ENCODE measurements around the gene FANCC.
"Not testable (repeated sequence)": the region's sequence is repeated elsewhere in the genome, so short reads cannot be mapped to it uniquely, and the experiment has no call there.

FANCC gene

DNA sequence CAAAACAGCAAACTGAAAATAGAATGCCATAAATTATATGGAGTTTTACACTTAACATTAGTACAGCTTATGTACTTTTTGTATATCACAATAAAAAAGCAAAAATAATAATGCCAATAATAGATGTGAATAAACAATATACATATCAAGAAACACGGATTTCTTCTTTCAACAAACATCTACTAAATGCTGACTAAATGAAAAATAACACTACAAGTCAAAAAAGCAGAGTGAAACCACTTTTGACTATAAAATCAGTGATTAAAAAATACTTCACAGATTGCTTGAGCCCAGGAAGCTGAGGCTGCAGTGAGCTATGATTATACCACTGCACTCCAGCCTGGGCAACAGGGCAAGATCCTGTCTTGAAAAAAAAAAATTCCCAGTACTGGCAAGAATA, 32.2 kb downstream of the FANCC start:
- Histone ChIP-seq H3K4me3 (ENCODE audit: low read length in 2 of 2) (no peak overlapping the region), H3K9ac (ENCODE audit: low read depth in 1 of 2, low read length in 2 of 2) (no peak overlapping the region), H3K9me3 (ENCODE audit: control insufficient read depth in 2 of 2, low read length in 2 of 2) (peaks cover 0 to 5% of the 10 kb centered on the region in 2 donors), H3K4me1 (ENCODE audit: control insufficient read depth in 2 of 2, insufficient read depth in 2 of 2, low read length in 2 of 2) (peaks cover 0 to 4% of the 10 kb centered on the region in 2 donors), H3K27me3 (ENCODE audit: control insufficient read depth in 2 of 2, insufficient read depth in 2 of 2, low read length in 2 of 2) (no peaks in the 10 kb centered on the region), H3K36me3 (ENCODE audit: control insufficient read depth in 2 of 2, insufficient read depth in 2 of 2, low read length in 2 of 2) (no peaks in the 10 kb centered on the region), H3K27ac (ENCODE audit: low read depth in 2 of 2, low read length in 2 of 2) (no peak overlapping the region)

DNA sequence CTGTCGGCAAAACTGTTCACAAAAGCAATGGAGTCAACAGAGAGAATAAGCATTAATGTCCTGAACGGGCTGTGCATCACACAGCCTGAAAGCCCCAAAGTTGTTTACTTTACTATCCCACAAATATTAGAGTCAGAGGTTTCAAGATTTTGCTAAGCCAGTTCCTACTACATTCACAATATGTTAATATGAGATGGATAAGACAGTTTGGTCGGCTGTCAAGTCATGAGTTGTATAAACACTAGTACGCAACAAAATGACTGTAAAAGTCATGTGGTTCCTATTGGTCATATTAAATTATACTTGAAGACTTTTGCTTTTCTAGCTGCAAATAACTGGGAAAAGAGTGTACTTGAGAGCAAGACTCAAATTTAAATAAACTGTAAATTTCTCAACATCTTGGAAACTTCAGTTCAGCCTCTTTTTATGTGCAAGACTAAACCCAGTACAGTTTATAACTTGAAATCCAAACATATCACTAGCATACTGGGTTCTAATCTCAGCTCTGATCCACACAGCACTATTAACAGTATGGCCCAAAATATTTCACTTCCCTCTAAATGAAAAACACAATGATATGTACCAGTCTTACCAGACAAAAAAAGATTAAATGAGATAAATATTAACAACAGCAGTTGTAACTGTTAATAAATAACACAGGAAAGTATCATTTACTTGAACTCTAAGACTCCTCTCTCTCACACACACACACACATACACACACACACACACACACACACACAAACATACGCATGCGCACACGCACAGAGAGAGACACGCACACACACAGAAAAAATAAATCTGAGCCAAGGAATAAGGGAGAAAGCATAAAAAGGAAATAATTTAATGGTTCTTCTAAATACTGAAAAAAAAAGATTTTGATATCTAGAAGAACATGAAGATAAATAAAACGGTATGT, 33.1 kb downstream of the FANCC start:
- H3K36me3 ChIP-seq (ENCODE audit: control insufficient read depth in 2 of 2, insufficient read depth in 2 of 2, low read length in 2 of 2), result no peaks in the 10 kb centered on the region
- peaks cover 0 to 5% of the 10 kb centered on the region in 2 donors for H3K9me3 ChIP-seq (ENCODE audit: control insufficient read depth in 2 of 2, low read length in 2 of 2)
- no peak overlapping the region for H3K4me3 ChIP-seq (ENCODE audit: low read length in 2 of 2)
- no peak overlapping the region for H3K9ac ChIP-seq (ENCODE audit: low read depth in 1 of 2, low read length in 2 of 2)
- no peaks in the 10 kb centered on the region for H3K27me3 ChIP-seq (ENCODE audit: control insufficient read depth in 2 of 2, insufficient read depth in 2 of 2, low read length in 2 of 2)
- H3K27ac ChIP-seq (ENCODE audit: low read depth in 2 of 2, low read length in 2 of 2), result no peak overlapping the region
- H3K4me1 ChIP-seq (ENCODE audit: control insufficient read depth in 2 of 2, insufficient read depth in 2 of 2, low read length in 2 of 2), result peaks cover 0 to 4% of the 10 kb centered on the region in 2 donors

DNA sequence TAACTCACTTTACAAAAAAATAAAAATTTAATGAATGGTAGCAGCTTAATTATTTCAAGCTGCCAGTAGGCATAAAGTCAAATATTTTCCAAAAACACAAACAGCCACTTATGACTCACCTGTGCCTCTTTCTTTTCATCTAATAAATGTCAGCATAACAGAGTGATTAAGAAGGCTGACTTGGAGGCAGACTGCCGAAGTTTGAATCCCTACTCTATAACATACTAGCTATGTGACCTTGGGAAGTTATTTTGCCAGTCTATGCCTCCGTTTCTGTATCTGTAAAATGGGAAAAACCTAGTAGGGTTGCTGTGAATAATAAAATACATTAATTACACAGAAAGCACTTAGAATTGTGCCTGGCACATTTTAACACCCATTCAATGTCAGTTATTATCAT, 33.8 kb downstream of the FANCC start:
- H3K9me3 ChIP-seq (ENCODE audit: control insufficient read depth in 2 of 2, low read length in 2 of 2), result peaks cover 0 to 5% of the 10 kb centered on the region in 2 donors
- H3K36me3 ChIP-seq (ENCODE audit: control insufficient read depth in 2 of 2, insufficient read depth in 2 of 2, low read length in 2 of 2), result no peaks in the 10 kb centered on the region
- H3K4me1 ChIP-seq (ENCODE audit: control insufficient read depth in 2 of 2, insufficient read depth in 2 of 2, low read length in 2 of 2), result peaks cover 0 to 4% of the 10 kb centered on the region in 2 donors
- H3K4me3 ChIP-seq (ENCODE audit: low read length in 2 of 2), result no peak overlapping the region
- no peaks in the 10 kb centered on the region for H3K27me3 ChIP-seq (ENCODE audit: control insufficient read depth in 2 of 2, insufficient read depth in 2 of 2, low read length in 2 of 2)
- no peak overlapping the region for H3K9ac ChIP-seq (ENCODE audit: low read depth in 1 of 2, low read length in 2 of 2)
- H3K27ac ChIP-seq (ENCODE audit: low read depth in 2 of 2, low read length in 2 of 2), result no peak overlapping the region

DNA sequence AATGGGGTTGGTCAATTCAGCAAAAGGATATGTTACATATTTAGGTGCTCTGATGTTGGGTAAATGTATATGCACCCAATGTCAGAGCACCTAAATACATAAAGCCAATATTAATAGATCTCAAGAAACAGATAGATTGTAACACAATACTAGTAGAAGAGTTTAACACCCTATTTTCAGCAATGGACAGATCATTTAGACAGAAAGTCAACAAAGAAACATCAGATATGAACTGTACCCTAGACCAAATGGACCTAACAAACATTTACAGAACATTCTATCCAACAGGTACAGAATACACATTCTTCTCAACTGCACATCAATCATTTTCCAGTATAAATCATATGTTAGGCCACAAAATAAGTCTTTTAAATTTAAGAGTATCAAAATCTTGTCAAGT, 35.2 kb downstream of the FANCC start:
- Histone ChIP-seq H3K9ac (ENCODE audit: low read depth in 1 of 2, low read length in 2 of 2) (no peak overlapping the region), H3K4me1 (ENCODE audit: control insufficient read depth in 2 of 2, insufficient read depth in 2 of 2, low read length in 2 of 2) (peaks cover 0 to 4% of the 10 kb centered on the region in 2 donors)

DNA sequence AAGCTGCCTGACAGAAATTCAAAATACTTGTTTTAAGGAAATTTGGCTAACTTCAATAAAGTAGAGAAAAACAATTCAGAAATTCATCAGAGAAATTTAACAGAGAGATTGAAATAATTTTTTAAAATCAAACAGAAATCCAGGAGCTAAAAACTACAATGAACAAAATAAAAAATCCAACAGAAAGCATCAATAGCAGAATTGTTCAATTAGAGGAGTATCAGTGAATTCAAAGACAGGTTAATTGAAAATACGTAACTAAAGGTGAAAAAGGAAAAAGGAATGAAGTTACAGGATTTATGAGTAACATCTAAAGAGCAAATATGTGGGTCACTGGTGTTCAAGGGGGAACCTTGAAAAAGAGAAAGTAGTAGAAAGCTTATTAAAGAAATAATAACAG, 36.8 kb downstream of the FANCC start:
- Histone ChIP-seq H3K9ac (ENCODE audit: low read depth in 1 of 2, low read length in 2 of 2) (no peak overlapping the region), H3K27ac (ENCODE audit: low read depth in 2 of 2, low read length in 2 of 2) (no peak overlapping the region), H3K9me3 (ENCODE audit: control insufficient read depth in 2 of 2, low read length in 2 of 2) (peaks cover 0 to 5% of the 10 kb centered on the region in 2 donors), H3K36me3 (ENCODE audit: control insufficient read depth in 2 of 2, insufficient read depth in 2 of 2, low read length in 2 of 2) (no peaks in the 10 kb centered on the region), H3K4me3 (ENCODE audit: low read length in 2 of 2) (no peak overlapping the region), H3K27me3 (ENCODE audit: control insufficient read depth in 2 of 2, insufficient read depth in 2 of 2, low read length in 2 of 2) (no peaks in the 10 kb centered on the region), H3K4me1 (ENCODE audit: control insufficient read depth in 2 of 2, insufficient read depth in 2 of 2, low read length in 2 of 2) (peaks cover 0 to 4% of the 10 kb centered on the region in 2 donors)

More for the DNA sequence above, 35.2 kb downstream of the FANCC start:
- no peak overlapping the region for H3K4me3 ChIP-seq (ENCODE audit: low read length in 2 of 2)
- H3K27ac ChIP-seq (ENCODE audit: low read depth in 2 of 2, low read length in 2 of 2), result no peak overlapping the region
- peaks cover 0 to 5% of the 10 kb centered on the region in 2 donors for H3K9me3 ChIP-seq (ENCODE audit: control insufficient read depth in 2 of 2, low read length in 2 of 2)
- H3K27me3 ChIP-seq (ENCODE audit: control insufficient read depth in 2 of 2, insufficient read depth in 2 of 2, low read length in 2 of 2), result no peaks in the 10 kb centered on the region
- no peaks in the 10 kb centered on the region for H3K36me3 ChIP-seq (ENCODE audit: control insufficient read depth in 2 of 2, insufficient read depth in 2 of 2, low read length in 2 of 2)

DNA sequence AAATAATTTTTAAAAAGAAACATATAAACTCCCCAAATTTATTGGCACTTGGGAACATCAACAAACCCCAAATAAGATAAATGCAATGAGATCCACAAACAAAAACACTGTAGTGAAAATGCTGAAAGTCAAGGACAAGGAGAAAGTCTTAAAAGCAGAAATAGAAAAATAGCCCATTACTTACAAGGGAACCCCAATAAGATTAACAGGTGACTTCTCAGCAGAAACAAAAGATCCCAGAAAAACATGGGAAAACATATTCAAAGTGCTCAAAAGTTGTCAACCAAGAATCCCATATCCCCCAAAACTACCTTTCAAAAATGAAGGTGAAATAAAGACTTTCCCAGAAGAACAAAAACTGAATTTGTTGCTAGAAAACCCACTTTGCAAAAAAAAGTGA, 40.0 kb downstream of the FANCC start:
- Histone ChIP-seq H3K27ac (ENCODE audit: low read depth in 2 of 2, low read length in 2 of 2) (no peak overlapping the region), H3K4me1 (ENCODE audit: control insufficient read depth in 2 of 2, insufficient read depth in 2 of 2, low read length in 2 of 2) (no peaks in the 10 kb centered on the region), H3K27me3 (ENCODE audit: control insufficient read depth in 2 of 2, insufficient read depth in 2 of 2, low read length in 2 of 2) (no peaks in the 10 kb centered on the region), H3K36me3 (ENCODE audit: control insufficient read depth in 2 of 2, insufficient read depth in 2 of 2, low read length in 2 of 2) (no peaks in the 10 kb centered on the region), H3K9ac (ENCODE audit: low read depth in 1 of 2, low read length in 2 of 2) (no peak overlapping the region), H3K9me3 (ENCODE audit: control insufficient read depth in 2 of 2, low read length in 2 of 2) (peaks cover 0 to 5% of the 10 kb centered on the region in 2 donors), H3K4me3 (ENCODE audit: low read length in 2 of 2) (no peak overlapping the region)

DNA sequence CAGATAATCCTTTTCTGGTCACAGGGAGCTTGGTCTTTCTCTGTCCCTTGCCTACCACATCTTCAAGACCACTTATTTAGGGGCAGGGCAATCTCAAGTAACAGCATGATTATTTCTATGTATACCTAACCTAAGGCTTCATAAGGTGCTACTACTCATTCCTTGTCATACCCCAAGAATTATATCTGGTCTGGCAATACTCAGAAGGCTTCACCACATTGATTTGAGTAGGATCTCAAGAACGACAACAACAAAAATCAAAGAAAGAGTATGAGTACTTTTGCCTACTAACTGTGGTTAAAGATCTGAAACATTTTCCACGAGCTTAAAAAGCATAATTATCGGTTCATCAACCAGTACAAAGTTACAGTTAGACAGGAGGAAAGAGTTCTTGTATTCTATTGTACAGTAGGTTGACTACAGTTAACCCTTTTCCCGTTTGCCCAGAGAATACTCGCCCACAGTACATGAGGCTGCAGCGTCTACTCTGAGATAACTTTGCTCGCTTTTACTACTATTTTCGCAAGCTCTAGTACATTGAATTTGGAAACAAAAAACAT, 41.0 kb downstream of the FANCC start:
- Histone ChIP-seq H3K4me3 (ENCODE audit: low read length in 2 of 2) (no peak overlapping the region), H3K9me3 (ENCODE audit: control insufficient read depth in 2 of 2, low read length in 2 of 2) (peaks cover 0 to 5% of the 10 kb centered on the region in 2 donors), H3K4me1 (ENCODE audit: control insufficient read depth in 2 of 2, insufficient read depth in 2 of 2, low read length in 2 of 2) (no peaks in the 10 kb centered on the region), H3K9ac (ENCODE audit: low read depth in 1 of 2, low read length in 2 of 2) (no peak overlapping the region), H3K36me3 (ENCODE audit: control insufficient read depth in 2 of 2, insufficient read depth in 2 of 2, low read length in 2 of 2) (no peaks in the 10 kb centered on the region), H3K27me3 (ENCODE audit: control insufficient read depth in 2 of 2, insufficient read depth in 2 of 2, low read length in 2 of 2) (no peaks in the 10 kb centered on the region), H3K27ac (ENCODE audit: low read depth in 2 of 2, low read length in 2 of 2) (no peak overlapping the region)

DNA sequence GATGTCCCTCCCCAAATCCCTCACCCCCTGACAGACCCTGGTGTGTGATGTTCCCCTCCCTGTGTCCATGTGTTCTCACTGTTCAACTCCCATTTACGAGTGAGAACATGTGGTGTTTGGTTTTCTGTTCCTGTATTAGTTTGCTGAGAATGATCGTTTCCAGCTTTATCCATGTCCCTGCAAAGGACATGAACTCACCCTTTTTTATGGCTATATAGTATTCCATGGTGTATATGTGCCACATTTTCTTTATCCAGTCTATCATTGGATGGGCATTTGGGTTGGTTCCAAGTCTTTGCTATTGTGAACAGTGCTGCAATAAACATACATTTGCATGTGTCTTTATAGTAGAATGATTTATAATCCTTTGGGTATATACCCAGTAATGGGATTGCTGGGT, 43.3 kb downstream of the FANCC start:
- H3K9ac ChIP-seq (ENCODE audit: low read depth in 1 of 2, low read length in 2 of 2); H3K27ac ChIP-seq (ENCODE audit: low read depth in 2 of 2, low read length in 2 of 2); H3K9me3 ChIP-seq (ENCODE audit: control insufficient read depth in 2 of 2, low read length in 2 of 2); H3K4me3 ChIP-seq (ENCODE audit: low read length in 2 of 2); H3K36me3 ChIP-seq (ENCODE audit: control insufficient read depth in 2 of 2, insufficient read depth in 2 of 2, low read length in 2 of 2); H3K27me3 ChIP-seq (ENCODE audit: control insufficient read depth in 2 of 2, insufficient read depth in 2 of 2, low read length in 2 of 2); H3K4me1 ChIP-seq (ENCODE audit: control insufficient read depth in 2 of 2, insufficient read depth in 2 of 2, low read length in 2 of 2): not testable (repeated sequence)

DNA sequence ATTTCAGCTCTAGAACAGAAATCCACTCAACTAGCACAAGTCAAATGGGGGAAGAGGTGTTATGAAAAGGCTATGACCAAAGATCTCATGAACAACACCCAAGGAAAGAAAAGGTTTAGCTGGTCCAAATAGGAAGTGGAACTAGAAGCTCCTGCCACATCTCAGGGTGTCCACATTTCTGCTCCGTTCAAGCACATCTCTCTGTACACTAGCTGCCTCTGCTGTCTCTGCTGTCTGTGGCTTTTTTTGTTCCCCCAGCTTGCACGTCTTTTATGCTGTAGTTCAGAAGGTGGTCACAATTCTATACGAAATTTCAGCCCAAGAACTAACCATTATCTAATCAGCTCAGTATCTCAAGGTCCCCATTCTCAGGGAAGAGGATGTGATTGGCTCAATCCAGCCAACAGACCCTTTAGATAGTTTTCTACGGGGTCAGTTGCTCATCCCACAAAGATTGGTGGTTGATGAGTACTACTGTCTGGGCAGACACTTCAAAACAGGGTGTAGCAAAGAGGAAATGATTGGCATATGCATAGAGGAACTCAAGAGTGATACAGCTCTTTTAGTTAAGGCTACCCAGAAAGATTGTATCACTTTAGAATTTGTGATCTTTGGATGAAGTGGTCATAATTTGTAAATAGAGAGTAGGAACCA, 44.0 kb downstream of the FANCC start:
- Histone ChIP-seq H3K27ac (ENCODE audit: low read depth in 2 of 2, low read length in 2 of 2) (no peak overlapping the region), H3K4me3 (ENCODE audit: low read length in 2 of 2) (no peak overlapping the region), H3K9ac (ENCODE audit: low read depth in 1 of 2, low read length in 2 of 2) (no peak overlapping the region), H3K27me3 (ENCODE audit: control insufficient read depth in 2 of 2, insufficient read depth in 2 of 2, low read length in 2 of 2) (no peaks in the 10 kb centered on the region), H3K36me3 (ENCODE audit: control insufficient read depth in 2 of 2, insufficient read depth in 2 of 2, low read length in 2 of 2) (no peaks in the 10 kb centered on the region), H3K9me3 (ENCODE audit: control insufficient read depth in 2 of 2, low read length in 2 of 2) (no peaks in the 10 kb centered on the region), H3K4me1 (ENCODE audit: control insufficient read depth in 2 of 2, insufficient read depth in 2 of 2, low read length in 2 of 2) (no peaks in the 10 kb centered on the region)

DNA sequence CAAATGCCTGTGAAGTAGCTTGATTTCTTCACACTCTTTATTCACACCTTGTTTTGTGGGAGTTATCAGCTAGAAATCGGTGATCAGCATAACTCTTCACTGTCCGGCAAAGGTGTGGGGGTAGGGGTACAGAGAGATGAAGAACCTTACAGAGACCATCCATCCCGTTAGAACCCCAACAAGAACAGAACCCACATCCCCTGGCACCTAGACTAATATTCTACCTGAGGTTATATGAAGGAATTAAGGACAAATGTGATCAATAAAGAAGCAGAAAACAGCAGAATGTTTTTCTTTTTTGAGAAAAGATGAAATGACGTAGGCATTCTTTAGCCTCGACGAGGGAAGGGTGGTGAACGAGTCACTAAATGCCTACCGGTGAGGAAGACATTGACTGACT, 44.7 kb downstream of the FANCC start:
- Histone ChIP-seq H3K4me3 (ENCODE audit: low read length in 2 of 2) (no peak overlapping the region), H3K4me1 (ENCODE audit: control insufficient read depth in 2 of 2, insufficient read depth in 2 of 2, low read length in 2 of 2) (no peaks in the 10 kb centered on the region), H3K9ac (ENCODE audit: low read depth in 1 of 2, low read length in 2 of 2) (no peak overlapping the region), H3K27me3 (ENCODE audit: control insufficient read depth in 2 of 2, insufficient read depth in 2 of 2, low read length in 2 of 2) (no peaks in the 10 kb centered on the region), H3K36me3 (ENCODE audit: control insufficient read depth in 2 of 2, insufficient read depth in 2 of 2, low read length in 2 of 2) (no peaks in the 10 kb centered on the region), H3K27ac (ENCODE audit: low read depth in 2 of 2, low read length in 2 of 2) (no peak overlapping the region), H3K9me3 (ENCODE audit: control insufficient read depth in 2 of 2, low read length in 2 of 2) (no peaks in the 10 kb centered on the region)

Measured in mucosa of rectum (tissue), 2 donors.